A204.1 (cell line): ENCODE results near the gene APPBP2.
"Not testable (repeated sequence)": the region's sequence is repeated elsewhere in the genome, so short reads cannot be mapped to it uniquely, and the experiment has no call there.

Source experiments
- FAIRE-seq: peaks from 2 replicates; lab custom pipeline; 2012; peaks lifted over from hg19 to GRCh38; lab: Jason Lieb, UNC

The APPBP2 gene

DNA sequence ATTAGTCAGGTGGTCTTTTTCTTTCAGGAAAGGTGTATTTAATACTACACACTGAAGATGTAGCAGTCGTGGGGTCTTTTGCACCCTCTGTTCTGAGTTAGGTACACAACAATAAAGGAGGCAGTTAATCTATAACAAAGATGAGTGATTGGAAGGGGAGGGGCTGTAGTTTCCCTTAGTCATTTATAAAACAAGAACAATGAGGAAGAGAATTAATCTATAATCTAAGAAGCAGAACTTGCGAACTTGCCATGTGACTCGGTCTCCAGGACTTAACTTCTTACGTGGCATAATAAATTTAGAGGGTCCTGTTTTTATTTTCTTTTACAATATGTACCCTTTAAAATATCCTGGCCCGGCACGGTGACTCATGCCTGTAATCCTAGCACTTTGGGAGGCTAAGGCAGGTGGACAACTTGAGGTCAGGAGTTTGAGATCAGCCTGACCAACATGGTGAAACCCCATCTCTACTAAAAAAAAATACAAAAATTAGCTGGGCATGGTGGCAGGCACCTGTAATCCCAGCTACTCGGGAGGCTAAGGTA lies 8.6 kb upstream of the APPBP2 start:
- no peak for FAIRE-seq

DNA sequence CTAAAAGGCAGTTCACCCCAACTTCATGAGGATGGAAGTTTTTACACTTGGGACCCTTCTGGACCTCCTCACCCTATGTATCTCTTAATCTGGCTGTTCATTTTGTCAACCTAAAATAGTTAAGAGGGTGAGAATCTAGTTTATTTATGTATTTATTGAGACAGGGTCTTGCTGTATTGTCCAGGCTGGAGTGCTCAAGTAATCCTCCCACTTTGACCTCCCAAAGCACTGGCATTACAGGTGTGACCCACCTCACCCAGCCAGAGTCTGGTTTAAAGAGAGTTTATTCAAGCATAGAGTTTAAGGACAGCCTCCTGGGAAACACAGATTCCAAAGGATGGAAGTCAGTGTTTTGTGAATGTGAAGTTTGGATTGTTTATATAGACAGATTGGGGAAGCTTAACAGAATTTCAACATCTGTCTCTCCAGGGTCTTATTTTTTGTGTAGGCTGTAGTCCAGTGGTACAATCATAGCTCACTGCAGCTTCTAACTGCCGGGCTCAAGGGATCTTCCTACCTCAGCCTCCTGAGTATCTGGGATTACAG lies 8.0 kb upstream of the APPBP2 start:
- FAIRE-seq = no peak

DNA sequence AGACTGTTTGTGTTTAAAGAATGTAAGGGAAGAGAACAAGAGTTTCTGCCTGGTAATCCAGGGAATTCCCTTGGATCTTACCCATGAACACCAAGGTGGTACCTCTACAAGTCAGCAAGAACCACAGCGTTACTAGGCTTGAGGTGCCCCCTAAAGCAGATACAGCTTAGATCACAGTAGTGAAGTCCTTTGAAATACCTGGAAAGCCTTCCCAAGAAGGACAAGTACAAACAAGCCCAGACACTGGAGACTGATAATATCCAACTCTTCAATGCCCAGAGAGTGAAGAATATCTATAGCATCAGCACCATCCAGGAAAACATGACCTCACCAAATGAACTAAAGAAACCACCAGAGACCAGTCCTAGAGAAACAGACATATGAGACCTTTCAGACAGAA lies 3.8 kb upstream of the APPBP2 start:
- no peak for FAIRE-seq

DNA sequence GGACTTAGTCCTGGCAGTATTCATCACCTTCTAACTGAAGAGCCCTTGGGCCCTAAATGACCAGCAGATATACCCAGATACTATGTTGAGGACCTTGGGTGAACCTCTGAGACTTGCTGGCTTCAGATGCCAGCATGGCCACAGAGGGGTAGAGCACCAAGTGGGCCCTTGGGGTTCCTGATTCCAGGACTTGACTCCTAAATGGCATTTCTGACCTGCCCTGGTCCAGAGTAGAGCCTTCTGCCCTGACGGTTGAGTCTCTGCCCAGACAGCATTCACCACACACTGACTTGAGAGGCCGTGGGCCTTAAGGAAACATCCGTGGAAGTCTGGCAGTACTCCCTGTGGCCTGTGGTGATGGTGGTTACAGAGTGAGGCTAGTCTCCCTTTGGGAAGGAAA lies 2.8 kb upstream of the APPBP2 start:
- FAIRE-seq = no peak

DNA sequence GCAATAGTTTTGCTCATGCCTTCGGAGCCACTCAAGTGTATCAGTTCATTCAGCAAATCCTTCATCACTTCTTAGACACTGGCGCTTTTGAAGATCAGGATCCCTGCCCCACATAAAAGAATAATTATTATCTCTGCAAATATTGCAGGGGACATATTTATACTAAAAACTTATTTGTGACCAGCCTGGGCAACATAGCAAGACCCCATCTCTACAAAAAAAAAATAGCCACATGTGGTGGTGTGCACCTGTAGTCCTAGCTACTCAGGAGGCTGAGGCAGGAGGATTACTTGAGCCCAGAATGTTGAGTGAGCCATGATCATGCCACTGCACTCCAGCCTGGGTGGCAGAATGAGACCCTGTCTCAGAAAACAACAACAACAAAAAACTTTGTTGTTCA lies 1.7 kb upstream of the APPBP2 start:
- no peak for FAIRE-seq

DNA sequence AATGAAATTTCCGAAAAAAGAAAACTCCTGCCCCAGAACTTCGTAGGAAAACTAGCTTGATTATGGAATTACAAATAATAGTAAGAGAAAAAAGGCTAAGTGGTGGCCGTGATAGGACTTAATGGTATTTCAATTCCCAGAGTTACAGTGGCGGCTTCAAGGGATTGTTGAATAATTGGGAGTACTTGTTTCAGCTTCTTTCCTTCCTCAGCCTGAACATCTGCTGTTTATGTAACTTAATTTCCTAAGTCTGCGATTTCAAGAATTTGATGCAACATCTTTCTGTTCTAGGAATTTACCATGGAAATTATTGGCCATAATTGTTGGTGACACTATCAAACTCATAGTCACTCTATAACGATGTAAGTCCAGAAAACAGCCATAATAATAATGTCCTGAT lies 684 bp upstream of the APPBP2 start:
- no peak for FAIRE-seq

DNA sequence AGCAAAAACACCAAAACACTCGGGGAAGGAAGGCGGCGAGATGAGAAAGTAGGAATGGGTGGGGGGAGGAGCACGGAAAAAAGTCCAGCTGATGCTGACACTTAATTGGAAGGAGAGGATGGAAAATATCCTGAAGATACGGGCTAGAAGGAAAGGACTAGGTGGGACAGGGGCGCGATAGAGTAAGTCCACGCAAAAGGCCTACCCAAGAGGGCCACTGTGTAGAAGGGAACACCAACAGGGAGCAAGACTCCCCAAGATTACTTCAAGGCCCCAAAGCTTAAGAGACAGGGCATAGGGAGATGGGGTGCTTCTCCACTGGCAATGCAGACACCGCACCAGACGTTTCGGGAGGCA lies 736 bp downstream of the APPBP2 start:
- FAIRE-seq = no peak

DNA sequence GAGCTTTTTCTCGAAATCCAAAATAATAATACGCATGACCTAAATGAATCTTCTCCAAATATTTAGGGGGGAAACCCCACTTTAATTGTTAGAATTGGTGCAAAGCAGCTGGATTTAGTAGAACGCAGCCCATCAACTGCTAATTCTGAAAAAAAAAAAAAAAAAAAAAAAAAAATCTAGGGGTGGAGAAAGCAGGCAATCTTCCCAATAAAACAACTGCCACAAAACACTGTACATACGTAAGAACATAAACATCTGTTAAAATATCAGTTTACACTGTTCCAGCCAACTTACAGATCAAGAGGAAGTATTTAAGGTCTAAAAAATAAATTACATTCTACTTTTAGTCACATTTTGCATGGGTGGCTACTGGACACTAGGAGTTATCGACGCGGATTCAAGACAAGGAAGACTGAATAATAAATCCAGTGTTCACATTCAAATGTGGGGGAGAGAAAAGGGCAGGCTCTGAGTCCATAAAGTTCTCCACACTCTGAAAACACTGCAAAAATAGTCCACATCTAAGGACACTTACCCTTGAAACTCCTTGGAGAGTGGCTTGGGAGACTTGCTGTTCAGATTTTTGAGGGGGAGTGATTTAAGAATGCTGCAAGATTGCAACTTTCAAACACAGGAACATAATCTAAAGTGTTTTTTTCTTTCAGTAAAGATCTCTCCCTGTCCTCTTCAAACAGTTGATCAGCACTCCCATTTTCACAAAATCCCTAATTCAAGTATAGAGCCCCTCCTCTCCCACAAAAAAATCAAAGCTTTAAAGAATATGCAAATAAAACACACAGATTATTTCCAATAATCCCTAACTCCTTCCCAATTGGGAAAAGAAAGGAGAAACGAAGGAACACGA lies 1.3 kb downstream of the APPBP2 start:
- FAIRE-seq = no peak

DNA sequence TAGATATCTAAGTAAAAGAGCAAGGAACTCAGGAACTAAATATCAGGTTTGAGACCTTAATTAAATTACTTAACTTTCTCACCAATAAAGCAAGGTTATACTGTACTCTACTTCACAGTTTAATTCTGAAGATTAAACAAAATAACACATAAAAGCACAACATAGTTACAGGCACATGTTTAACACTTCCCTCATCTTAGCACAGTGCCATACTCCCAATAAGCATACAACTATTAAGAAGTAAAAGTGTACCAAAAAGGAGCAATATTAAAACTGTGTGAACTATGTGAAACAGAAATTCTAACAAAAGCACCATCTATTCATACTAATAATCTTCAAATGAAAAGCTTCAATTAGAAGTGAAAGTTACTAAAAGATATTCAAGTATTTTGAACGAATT lies 2.2 kb downstream of the APPBP2 start:
- no peak for FAIRE-seq

DNA sequence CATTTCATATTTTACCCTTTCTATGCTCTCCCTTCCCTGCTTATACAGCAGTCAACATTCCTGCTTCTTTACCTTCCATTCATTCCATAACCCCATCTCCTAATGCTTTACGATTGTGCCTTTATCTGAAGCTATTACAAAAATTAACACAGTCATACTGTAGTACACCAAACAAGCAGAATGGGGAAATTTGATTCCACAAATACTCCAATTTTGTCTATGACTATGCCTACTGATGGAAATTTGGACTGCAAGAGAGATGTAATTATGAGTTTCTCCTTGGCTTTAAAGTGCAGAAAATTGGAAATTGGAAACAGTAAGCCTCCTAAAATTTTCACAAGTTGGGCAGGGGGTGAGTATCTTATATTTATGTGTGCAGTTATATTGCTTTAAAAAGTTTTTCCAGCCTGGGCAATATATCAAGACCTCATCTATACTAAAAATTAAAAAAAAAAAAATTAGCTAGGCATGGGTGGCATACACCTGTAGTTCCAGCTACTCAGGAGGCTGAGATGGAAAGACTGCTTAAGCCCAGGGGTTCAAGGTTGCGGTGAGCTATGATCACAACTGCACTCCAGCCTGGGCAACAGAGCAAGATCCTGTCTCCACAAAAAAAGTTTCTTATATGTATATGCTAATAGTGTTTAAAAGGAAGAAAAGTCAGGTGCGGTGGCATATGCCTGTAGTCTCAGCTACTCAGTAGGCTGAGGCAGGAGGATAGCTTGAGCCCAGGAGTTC lies 3.0 kb downstream of the APPBP2 start:
- no peak for FAIRE-seq

DNA sequence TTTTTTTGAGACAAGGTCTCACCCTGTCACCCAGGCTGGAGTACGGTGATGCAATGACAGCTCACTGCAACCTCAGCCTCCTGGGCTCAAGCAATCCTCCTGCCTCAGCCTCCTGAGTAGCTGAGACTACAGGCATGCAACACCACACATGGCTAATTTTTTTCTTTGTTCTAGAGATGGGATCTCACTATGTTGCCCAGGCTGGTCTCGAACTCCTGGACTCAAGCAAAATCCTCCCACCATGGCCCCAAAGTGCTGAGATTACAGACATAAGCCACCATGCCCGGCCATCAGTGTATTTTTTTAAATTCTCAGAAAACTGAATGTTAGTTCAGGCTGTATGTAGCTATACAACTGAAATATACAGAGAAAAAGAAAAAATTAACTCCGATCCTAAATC lies 6.2 kb downstream of the APPBP2 start:
- FAIRE-seq = no peak

DNA sequence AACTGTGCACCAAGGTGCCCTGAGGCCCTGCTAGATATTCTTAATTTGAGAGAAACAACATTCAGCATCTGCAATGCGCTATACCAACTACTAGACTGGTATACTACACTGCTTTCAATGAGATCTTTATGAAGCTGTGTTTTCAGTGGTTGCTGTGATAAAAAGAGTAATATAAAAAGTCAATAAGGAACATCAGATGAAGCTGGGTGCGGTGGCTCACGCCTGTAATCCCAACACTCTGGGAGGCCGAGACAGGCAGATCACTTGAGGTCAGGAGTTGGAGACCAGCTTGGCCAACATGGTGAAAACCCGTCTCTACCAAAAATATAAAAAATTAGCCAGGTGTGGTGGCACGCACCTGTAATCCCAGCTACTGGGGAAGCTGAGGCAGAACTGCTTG lies 10.4 kb downstream of the APPBP2 start:
- FAIRE-seq = not testable (repeated sequence)

DNA sequence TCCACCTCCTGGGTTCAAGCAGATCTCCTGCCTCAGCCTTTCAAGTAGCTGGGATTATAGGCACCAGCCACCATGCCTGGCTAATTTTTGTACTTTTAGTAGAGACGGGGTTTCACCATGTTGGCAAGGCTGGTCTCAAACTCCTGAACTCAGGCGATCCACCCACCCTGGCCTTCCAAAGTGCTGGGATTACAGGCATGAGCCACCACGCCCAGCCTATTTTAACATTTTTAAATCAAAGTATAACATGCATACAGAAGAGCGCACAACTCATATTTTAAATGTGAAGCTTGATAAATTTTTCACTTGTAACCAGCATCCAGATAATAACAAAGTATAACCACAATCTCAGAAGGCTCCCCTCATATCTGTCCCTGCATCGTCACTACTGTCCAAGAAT lies 10.8 kb downstream of the APPBP2 start:
- FAIRE-seq = not testable (repeated sequence)

DNA sequence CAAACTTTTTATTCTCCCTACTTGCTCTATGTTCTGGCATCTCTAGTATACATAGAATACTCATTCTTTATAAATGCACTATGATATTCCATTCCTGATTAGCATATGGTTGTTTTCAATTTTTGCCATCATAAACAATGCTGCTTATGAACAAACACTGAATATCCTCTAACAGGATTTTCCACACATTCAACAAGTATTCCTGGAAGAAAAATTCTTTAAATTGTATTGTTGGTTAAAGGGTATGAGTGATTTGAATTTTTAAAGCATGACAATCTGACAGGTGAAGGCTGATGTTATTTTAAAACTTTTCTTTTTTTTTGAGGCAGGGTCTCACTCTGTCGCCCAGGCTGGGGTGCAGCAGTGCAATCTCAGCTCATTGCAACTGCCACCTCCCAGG lies 11.5 kb downstream of the APPBP2 start:
- FAIRE-seq = no peak

DNA sequence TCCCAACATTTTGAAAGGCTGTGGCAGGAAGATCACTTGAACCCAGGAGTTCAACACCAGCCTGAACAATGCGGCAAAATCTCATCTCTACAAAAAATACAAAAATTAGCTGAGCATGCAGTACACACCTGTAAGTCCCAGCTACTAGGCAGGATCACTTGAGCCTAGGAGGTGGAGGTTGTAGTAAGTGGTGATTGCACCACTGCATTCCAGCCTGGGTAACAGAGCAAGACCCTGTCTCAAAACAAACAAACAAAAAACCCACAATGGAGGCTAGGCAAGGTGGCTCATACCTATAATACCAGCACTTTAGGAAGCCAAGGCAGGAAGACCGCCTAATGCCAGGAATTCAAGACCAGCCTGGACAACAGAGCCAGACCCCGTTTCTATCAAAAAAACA lies 12.0 kb downstream of the APPBP2 start:
- FAIRE-seq = no peak

DNA sequence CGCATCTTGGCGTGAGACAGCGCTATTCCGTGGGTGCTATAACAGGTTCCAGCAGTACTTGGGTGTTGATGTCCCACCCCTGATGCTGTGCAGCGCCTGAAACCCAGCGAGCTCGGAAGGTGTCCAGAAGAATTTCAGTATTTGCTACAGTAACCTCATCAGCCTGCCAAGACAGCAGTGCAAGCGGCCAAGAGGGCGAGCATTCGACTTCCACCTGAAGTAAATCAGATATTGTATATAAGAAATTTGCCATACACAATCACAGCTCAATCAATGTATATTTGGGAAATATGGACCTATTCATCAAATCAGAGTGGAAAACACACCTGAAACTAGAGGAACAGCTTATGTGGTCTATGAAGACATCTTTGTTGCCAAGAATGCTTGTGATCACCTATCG lies 13.0 kb downstream of the APPBP2 start:
- no peak for FAIRE-seq

DNA sequence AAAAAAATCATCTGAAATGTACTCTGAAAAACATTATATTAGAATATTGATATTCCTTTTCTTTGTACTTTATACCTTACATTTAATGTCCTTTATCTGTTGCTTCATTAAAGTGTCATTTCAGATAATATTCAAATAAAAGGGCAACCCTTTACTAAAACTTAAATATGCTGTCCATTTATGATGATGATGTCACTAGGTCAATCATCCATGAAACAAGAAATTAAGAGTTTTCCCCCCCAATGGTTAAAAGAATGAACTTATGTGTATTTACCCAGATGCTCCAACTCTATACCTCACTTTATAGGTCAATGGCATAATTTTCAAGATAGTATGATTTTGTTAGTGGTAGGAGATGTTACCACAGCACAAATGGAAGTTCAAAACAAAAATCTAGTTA lies 15.3 kb downstream of the APPBP2 start:
- FAIRE-seq = no peak

DNA sequence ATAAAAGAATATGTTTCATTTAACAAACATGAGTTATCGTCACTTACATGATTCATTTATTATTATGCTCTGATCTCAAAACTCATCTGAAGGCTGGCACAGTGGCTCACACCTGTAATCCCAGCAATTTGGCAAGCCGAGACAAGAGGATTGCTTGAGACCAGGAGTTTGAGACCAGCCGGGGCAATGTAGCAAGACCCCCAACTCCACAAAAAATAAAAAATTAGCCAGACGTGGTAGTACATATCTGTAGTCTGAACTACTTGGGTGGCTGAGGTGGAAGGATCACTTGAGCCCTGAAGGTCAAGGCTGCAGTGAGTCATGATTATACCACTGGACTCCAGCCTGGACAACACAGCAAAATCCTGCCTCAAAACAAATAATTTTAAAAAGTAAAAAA lies 16.0 kb downstream of the APPBP2 start:
- FAIRE-seq = no peak

DNA sequence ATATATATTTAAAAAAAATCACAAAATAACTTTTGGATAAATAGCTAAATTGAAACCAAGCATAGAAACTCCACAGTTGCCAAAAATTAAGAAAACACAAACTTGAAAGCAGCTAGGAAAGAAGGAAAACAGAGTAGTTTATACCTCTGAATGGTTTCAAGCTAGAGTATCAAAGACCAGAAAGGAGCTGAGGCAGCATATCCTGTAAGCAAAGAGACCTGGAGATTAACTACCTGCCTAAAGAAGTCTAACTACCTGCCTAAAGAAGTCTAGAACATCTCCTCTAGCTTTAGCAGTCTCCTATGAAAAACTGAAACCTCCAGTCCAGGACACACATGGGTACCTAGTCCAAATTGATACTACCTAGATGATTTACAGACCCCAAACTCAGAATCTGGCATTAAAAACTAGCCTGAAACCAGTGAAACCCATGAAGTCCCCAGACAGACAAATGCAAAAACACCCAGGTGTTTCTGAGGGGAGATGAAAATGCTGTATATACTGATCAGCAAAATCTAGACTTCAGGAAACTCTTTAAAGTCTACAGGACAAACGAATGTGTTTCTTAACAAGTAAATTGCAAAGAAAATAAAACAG lies 17.6 kb downstream of the APPBP2 start:
- no peak for FAIRE-seq

DNA sequence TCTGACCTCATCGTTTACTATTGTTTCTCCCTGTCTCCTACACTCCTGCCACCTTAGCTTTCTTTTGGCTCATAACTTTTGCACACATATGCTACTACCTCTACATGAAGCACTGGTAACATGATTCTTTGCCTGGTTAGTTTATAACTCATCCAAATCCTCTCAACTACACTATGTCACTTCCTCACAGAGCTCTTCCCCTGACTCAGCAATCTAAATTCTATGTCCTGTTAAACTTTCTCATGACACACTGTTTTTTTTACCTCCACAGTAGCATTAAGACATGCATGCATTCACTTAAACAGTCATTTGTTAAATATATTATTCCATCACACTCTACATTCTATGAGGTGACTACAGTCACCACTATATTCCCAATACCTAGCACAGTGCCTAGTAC lies 19.7 kb downstream of the APPBP2 start:
- FAIRE-seq = no peak

DNA sequence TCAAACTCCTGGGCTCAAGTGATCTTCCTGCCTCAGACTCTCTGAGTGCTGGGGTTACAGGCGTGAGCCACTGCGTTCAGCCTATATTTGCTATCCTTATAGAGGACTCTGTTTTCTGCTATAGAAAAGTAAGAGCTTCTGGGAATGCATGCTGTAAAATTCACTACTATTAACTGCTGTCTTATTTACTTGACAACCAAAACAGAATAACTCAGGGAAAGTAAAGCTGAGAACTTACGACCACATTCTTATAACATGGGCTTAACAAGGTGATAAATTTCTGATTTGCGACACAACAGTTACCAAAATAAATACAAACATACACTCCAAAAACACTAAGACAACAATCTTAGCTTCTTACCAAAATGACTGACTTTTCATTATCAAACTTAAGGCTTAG lies 23.9 kb downstream of the APPBP2 start:
- no peak for FAIRE-seq

DNA sequence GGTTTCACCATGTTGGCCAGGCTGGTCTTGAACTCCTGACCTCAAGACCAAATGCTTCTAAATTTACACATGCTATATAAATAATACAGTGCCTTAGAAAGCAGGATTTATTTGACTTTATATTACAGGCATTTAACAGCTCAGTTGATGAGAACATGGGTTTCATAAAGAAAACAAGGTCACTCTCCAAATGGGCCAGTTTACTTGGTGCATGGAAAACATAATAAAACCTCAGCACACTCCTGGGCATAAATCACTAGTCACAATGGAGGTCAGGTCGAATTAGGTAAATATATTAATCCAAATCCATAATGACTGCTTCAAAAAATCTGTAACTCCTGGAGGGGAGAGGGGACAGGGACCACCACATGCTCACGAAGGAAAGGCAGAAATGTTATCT lies 24.5 kb downstream of the APPBP2 start:
- no peak for FAIRE-seq

DNA sequence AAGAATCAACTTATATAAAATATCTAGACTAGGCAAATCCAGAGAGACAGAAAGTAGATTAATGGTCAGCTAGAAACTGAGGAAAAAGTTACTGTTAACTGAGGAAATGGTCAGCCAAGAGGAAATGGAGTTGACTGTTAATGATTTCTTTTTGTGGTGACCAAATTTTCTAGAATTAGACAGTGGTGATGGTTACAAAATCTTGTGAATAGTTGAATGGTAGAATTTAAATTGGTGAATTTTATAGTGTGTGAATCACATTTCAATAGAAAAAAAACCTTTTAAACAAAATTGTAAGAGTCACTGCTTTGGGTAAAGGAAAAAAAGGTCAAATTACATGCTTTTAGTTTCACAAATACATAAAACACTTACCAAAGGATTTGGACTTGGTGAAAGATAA lies 30.0 kb downstream of the APPBP2 start:
- FAIRE-seq = no peak
